Memory B cell (primary cell): ENCODE data around the gene EFR3B.
A peak's percentile ranks its signal among the peaks of the same experiment; 100 is the strongest.

Experiments
- ATAC-seq: fragments of 150-1000 bp; cut with Tn5 transposase; 2 replicates; pipeline ENCODE4 v1.10.0; 2021; ENCODE audit warnings: low read depth, mild to moderate bottlenecking, moderate library complexity
- DNase-seq, 2 donors: peaks; one replicate each; pipeline ENCODE4 v3.0.0; 2022; ENCODE audit warnings: low spot score in 2 of 2
- H3K27ac Mint-ChIP-seq: one replicate; pipeline ENCODE4 v1.8.0; 2022; ENCODE audit warnings: mild to moderate bottlenecking, moderate library complexity, mixed read lengths
- H3K27me3 Mint-ChIP-seq: one replicate; pipeline ENCODE4 v1.8.0; 2022; ENCODE audit warnings: mixed read lengths
- H3K36me3 Mint-ChIP-seq: one replicate; pipeline ENCODE4 v1.8.0; 2022; ENCODE audit warnings: mild to moderate bottlenecking, mixed read lengths
- H3K4me1 Mint-ChIP-seq: one replicate; pipeline ENCODE4 v1.8.0; 2022; ENCODE audit warnings: mixed read lengths
- H3K4me3 Mint-ChIP-seq: one replicate; pipeline ENCODE4 v1.8.0; 2022; ENCODE audit warnings: mild to moderate bottlenecking, moderate library complexity, mixed read lengths
- H3K9me3 Mint-ChIP-seq: one replicate; pipeline ENCODE4 v1.8.0; 2022; ENCODE audit warnings: mixed read lengths

The EFR3B gene

DNA sequence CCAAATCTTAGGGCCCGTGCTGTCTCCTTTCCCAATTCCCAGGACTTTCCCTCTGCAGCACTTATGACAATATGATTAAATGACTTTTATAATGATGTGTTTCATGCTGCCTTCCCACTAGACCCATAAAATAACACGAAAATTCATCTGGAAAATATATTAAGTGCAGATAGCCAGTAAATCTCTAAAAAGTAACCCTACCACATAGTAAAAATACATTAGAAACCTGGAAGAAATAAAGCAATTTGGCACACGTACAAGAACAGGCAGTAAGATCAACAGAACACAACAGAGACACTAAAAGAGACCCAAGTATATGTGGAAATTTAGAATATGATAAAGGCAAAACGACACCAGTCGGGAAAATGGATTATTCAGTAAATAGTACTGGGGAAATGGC, 156.7 kb downstream of the EFR3B start:
- peaks cover 2% of the 10 kb centered on the region for H3K27me3 Mint-ChIP-seq
- H3K9me3 Mint-ChIP-seq, result no peaks in the 10 kb centered on the region
- H3K36me3 Mint-ChIP-seq, result no peaks in the 10 kb centered on the region
- H3K4me1 Mint-ChIP-seq, result peaks cover 4% of the 10 kb centered on the region
- H3K4me3 Mint-ChIP-seq, result no peak overlapping the region
- no peak overlapping the region for H3K27ac Mint-ChIP-seq
- ATAC-seq, result no peak
- DNase-seq, result no peak

DNA sequence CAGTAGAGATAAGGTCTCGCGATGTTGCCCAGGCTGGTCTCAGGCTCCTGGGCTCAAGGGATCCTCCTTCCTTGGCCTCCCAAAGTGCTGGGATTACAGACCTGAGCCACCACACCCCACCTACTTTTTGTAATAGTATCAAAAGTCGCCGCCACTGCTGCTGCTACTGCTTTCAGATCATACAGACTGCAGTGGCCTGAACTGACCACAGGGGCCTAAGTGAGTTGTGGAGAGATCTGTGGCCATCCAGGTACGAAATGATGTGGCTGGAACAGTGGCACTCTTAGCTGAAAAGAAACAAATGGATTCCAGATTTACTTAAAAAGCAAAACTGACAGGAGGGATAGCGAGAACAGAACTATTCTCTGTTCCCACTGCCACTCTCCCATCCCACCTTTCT, 159.4 kb downstream of the EFR3B start:
- Mint-ChIP-seq H3K4me3 (no peak overlapping the region), H3K27me3 (peaks cover 2% of the 10 kb centered on the region), H3K36me3 (no peaks in the 10 kb centered on the region), H3K9me3 (no peaks in the 10 kb centered on the region), H3K27ac (no peak overlapping the region), H3K4me1 (peaks cover 3% of the 10 kb centered on the region)
- DNase-seq (no peak), ATAC-seq (no peak)

DNA sequence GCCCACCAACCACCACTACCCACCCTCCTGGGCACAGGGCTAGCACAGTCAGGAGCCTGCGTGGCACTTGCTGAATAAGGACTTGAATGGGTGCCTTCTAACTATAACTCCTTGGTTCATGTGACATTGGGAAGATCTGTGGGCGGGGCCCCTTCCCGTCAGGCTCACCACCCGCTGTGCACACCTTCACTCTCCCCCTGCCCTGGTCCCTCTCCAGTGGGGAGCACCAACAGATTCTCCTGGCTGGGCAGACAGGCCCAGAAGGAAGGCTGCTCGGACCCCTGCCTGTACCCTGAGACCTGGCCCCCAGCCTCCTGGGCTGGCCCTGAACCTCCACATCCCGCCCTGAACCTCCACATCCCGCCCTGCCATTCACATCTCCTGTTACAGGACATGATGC, 159.9 kb downstream of the EFR3B start:
- H3K4me3 Mint-ChIP-seq, result no peak overlapping the region
- no peak for DNase-seq
- no peaks in the 10 kb centered on the region for H3K4me1 Mint-ChIP-seq
- ATAC-seq, result no peak
- peaks cover 2% of the 10 kb centered on the region for H3K27me3 Mint-ChIP-seq
- no peak overlapping the region for H3K27ac Mint-ChIP-seq
- no peaks in the 10 kb centered on the region for H3K36me3 Mint-ChIP-seq
- H3K9me3 Mint-ChIP-seq, result no peaks in the 10 kb centered on the region

DNA sequence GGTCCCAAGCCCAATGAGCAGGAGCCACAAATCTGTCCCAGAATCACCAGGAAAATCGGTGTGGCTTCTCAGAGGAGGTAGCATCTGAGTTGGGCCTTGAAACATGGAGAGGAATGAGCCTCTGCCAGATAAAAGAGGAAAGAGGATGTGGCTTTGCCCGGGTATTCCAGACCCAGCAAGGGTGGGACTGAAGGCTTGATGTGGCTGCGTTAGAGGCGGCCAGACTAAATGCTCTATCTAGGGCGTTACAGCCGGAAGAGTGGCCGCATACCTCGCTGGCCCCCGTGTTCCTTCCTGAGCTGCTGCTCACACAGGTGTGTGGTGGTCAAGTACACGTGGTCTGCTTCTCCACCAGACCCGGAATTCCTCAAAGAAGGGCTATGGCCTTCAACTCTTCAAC, 160.4 kb downstream of the EFR3B start:
- ATAC-seq (no peak), DNase-seq (no peak)
- Mint-ChIP-seq H3K4me1 (peaks cover 4% of the 10 kb centered on the region), H3K36me3 (no peaks in the 10 kb centered on the region), H3K27ac (no peak overlapping the region), H3K9me3 (no peaks in the 10 kb centered on the region), H3K4me3 (no peak overlapping the region), H3K27me3 (peaks cover 2% of the 10 kb centered on the region)

DNA sequence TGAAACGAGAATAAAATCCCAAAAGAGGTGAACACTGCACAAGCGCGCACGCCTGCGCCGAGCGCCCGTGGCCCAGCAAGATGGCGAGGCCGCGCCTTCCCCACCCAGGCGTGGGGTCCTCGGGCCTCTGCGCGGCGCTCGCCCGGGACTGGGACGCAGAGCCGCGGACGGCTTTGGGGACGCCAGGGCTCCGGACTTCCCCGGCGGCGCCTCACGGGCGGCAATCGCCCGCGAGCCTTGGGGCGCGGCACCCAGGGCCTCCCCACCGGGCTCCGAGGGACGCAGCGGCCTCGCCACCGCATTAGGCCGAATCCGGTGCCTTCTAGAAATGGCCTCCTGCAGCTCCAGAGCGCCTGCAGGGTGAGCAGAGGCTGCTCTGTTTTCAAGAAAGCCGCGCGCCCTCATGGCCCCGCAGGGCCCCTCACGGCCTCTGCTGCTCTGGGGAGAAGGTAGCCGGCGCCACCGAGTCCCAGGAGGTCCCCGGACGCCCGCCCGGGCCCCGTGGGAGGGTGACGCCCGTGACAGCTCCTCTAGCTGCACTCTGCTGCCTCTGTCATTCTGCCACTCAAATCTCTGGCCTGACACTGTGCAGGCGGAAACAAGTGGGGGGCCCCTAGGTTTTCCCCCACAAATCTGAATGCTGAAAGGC, 162.4 kb downstream of the EFR3B start:
- no peaks in the 10 kb centered on the region for H3K9me3 Mint-ChIP-seq
- DNase-seq, result peak; percentile 57 to 58
- H3K4me1 Mint-ChIP-seq, result peaks cover 18% of the 10 kb centered on the region
- H3K27ac Mint-ChIP-seq, result no peak overlapping the region
- H3K4me3 Mint-ChIP-seq, result peak overlapping the region; percentile 74
- no peaks in the 10 kb centered on the region for H3K27me3 Mint-ChIP-seq
- ATAC-seq, result peak; percentile 83
- no peaks in the 10 kb centered on the region for H3K36me3 Mint-ChIP-seq

DNA sequence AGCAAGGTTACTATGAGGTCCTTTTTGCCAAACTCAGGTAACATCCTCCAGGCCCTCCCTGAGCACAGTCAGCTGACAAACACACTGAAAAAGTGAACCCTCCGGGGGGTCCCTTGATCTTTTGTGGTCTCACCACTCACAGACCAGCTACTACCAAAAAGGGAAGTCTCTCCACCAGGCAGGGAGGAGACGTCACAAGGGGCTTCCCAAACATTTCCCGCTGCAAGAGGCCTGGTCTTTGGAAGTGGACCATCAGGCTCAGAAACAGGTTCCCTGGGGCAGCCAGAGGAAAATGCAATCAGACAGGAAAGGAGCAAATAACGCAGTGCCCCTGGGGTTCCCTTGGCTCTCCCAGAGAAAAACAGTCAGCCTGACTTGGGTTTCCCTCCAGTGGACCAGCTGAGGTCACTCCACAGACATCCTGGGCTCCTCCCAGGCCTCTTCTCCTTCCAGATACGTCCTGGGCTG, 165.2 kb downstream of the EFR3B start:
- Mint-ChIP-seq H3K9me3 (no peaks in the 10 kb centered on the region), H3K4me1 (peaks cover 31% of the 10 kb centered on the region), H3K36me3 (no peaks in the 10 kb centered on the region), H3K4me3 (no peak overlapping the region), H3K27ac (peak overlapping the region; percentile 86), H3K27me3 (no peaks in the 10 kb centered on the region)
- peak in 1 of 2 donors; percentile 32 for DNase-seq
- peak; percentile 18 for ATAC-seq
